Measurements from ENCODE around the gene PHACTR1. TPM values are rescaled to one million over a fixed set of nuclear protein-coding genes. Genes with fewer than 3 reads are reported as not detected.

Gene PHACTR1
- total RNA-seq, 4 donors from 2014 or later = 1.5 to 3.6 (median 2.5) TPM

DNA sequence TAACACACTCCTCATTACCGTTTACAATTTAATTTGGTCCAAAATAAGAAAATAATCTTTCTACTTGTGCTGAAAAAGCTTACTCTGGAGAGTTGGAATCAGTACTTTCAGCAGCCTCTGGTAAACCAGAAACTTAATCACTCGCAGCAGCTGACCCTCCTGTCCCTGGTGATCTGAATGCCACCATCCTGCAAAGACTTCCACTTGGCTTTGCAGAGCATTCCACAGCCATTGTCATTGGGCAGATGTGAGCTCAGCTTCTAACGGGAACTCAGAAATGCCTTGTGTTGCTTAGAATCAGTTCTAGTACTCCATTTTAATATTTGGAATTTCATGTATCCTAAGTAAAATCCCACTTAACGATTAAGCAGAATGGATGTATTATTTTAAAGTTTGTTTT is 59.7 kb downstream of the PHACTR1 start:
- no peak for DNase-seq (ENCODE audit: low spot score in 2 of 2)
- intact Hi-C loops (cut with DNase I; ENCODE audit: low total_unique reads) = no loop called here
- WGBS, 2 donors = 75 to 76% methylated on average over 4 of the region's 4 CpGs

DNA sequence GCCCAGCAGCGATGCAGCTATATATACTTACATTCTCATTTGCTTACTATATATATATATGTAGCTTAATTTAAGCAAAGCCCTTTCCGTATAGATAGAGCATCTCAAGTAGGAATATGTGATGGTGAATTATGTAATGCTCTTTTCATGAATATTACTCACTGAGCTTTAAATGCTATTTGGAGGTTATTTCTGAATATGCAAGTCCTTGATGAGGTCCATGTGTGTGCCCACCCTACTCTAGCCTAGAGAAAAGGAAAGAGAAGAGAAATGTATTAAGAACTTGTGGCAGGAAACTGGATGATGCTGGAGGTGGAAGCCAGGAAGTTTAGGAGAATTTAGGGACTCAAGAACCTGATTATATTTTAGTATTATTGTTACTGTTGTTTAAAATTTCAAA is 63.2 kb downstream of the PHACTR1 start:
- DNase-seq (ENCODE audit: low spot score in 2 of 2) = no peak
- intact Hi-C loops (cut with DNase I; ENCODE audit: low total_unique reads) = no loop called here
- WGBS, 2 donors = 82 to 83% methylated on average over 2 of the region's 2 CpGs
- H3K4me3 ChIP-seq (ENCODE audit: low read depth, poor library complexity, severe bottlenecking) = no peak overlapping the region
- TF ChIP-seq, protein P1, sequence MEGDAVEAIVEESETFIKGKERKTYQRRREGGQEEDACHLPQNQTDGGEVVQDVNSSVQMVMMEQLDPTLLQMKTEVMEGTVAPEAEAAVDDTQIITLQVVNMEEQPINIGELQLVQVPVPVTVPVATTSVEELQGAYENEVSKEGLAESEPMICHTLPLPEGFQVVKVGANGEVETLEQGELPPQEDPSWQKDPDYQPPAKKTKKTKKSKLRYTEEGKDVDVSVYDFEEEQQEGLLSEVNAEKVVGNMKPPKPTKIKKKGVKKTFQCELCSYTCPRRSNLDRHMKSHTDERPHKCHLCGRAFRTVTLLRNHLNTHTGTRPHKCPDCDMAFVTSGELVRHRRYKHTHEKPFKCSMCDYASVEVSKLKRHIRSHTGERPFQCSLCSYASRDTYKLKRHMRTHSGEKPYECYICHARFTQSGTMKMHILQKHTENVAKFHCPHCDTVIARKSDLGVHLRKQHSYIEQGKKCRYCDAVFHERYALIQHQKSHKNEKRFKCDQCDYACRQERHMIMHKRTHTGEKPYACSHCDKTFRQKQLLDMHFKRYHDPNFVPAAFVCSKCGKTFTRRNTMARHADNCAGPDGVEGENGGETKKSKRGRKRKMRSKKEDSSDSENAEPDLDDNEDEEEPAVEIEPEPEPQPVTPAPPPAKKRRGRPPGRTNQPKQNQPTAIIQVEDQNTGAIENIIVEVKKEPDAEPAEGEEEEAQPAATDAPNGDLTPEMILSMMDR (IDR thresholded peaks at IDR 0.05) = no peak
- TF ChIP-seq POLR2A (IDR thresholded peaks at IDR 0.05) = no peak

More for the DNA sequence above, 59.7 kb downstream of the PHACTR1 start:
- no peak overlapping the region for H3K4me3 ChIP-seq (ENCODE audit: low read depth, poor library complexity, severe bottlenecking)
- TF ChIP-seq, protein P1 (IDR thresholded peaks at IDR 0.05) = no peak
- no peak for TF ChIP-seq POLR2A (IDR thresholded peaks at IDR 0.05)

DNA sequence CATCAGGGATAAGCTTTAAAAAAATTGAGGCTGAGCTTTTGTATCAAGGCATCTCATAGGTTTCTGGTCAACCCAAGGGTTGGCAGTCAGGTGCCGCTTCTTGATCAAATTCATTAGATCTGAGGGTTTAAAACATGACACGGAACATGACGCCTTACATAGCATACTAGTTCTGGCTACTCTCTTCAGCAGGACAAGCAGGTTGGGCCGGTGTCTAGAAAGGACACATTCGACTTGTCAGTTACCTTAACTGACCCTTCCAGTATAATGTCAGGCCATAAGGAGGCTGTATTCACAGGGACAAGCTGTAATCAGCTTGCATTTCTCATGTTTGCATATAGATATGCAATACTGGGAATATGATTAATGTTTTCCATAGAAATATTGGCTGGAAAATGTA is 65.6 kb downstream of the PHACTR1 start:
- intact Hi-C loops (cut with DNase I; ENCODE audit: low total_unique reads) = no loop called here
- 92 to 95% methylated on average over 5 of the region's 5 CpGs for WGBS, 2 donors
- DNase-seq (ENCODE audit: low spot score in 2 of 2) = no peak
- no peak overlapping the region for H3K4me3 ChIP-seq (ENCODE audit: low read depth, poor library complexity, severe bottlenecking)
- TF ChIP-seq POLR2A (IDR thresholded peaks at IDR 0.05) = no peak
- TF ChIP-seq, protein P1 (IDR thresholded peaks at IDR 0.05) = no peak

DNA sequence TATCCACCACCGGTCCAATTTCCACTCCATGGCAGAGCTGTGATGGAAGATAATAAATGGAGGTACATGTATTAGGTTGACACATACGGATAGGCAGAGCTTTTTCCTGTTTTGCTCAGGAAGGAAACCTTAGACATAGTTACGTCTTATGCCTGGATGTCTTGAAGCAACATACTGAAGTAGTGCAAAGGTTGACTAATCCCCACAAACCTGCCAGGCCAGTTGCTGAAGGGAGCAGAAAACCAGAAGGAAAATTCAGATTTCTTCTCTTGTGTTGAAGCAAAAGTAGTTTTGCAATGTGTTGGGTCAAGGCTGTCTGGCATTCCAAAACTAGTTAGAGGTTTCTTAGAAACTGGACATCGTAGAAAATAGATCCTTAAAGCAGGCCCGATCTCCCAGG is 68.7 kb downstream of the PHACTR1 start:
- no peak for DNase-seq (ENCODE audit: low spot score in 2 of 2)
- H3K4me3 ChIP-seq (ENCODE audit: low read depth, poor library complexity, severe bottlenecking) = no peak overlapping the region
- TF ChIP-seq POLR2A (IDR thresholded peaks at IDR 0.05) = no peak
- TF ChIP-seq, protein P1 (IDR thresholded peaks at IDR 0.05) = no peak
- intact Hi-C loops (cut with DNase I; ENCODE audit: low total_unique reads) = no loop called here
- WGBS, 2 donors = 84 to 85% methylated on average over 5 of the region's 5 CpGs

DNA sequence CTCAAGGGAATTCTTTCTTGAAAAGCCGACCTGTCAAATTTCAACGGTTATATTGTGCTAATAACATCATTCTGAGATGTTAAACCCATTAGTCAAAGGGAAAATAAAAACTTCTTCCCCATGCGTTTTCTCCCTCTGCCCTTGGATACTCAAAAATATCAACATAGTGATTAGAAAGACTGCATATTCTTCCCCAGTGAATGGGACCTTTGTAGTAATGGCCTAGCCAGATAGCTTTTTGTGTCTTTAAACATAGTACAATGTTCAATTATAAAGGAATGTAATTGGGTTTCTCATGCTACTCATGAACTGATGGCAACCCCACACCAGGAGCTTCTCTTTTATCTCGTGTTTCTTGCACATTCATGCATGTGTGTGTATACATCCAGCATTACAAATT is 69.4 kb downstream of the PHACTR1 start:
- intact Hi-C loops (cut with DNase I; ENCODE audit: low total_unique reads) = no loop called here
- no peak overlapping the region for H3K4me3 ChIP-seq (ENCODE audit: low read depth, poor library complexity, severe bottlenecking)
- 77% methylated on average over 4 of the region's 4 CpGs for WGBS, 2 donors
- DNase-seq (ENCODE audit: low spot score in 2 of 2) = no peak
- no peak for TF ChIP-seq POLR2A (IDR thresholded peaks at IDR 0.05)
- TF ChIP-seq, protein P1 (IDR thresholded peaks at IDR 0.05) = no peak

DNA sequence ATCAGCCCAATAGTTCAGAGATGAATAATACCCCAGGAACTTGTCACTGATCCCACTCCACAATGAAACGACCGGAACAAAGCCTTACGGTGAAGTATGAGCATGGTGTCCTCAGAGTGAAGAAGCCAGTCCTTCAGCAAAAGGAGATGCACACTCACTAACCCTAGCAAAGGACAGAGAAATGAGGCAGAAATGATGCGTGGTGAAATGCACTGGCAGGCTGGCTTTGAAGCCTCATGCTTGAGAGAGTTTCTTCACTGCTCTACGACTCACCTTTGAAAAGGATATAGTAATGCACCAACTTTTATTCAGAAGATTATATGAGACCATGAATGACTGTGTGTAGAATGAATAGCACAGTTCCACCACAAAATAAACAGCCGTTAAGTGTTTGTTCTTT is 74.8 kb downstream of the PHACTR1 start:
- DNase-seq (ENCODE audit: low spot score in 2 of 2) = no peak
- intact Hi-C loops (cut with DNase I; ENCODE audit: low total_unique reads) = no loop called here
- 68 to 89% methylated on average over 6 of the region's 6 CpGs for WGBS, 2 donors
- no peak overlapping the region for H3K4me3 ChIP-seq (ENCODE audit: low read depth, poor library complexity, severe bottlenecking)
- TF ChIP-seq, protein P1 (IDR thresholded peaks at IDR 0.05) = no peak
- TF ChIP-seq POLR2A (IDR thresholded peaks at IDR 0.05) = no peak

All from lower leg skin (tissue), 4 donors.